ENCODE data around the gene DHX38. TPM values are rescaled to one million over a fixed set of nuclear protein-coding genes. Genes with fewer than 3 reads are reported as not detected.
A peak's percentile ranks its signal among the peaks of the same experiment; 100 is the strongest.

The DHX38 gene
- total RNA-seq, 2 donors from 2014 or later, result 81.2 to 119 TPM

DNA sequence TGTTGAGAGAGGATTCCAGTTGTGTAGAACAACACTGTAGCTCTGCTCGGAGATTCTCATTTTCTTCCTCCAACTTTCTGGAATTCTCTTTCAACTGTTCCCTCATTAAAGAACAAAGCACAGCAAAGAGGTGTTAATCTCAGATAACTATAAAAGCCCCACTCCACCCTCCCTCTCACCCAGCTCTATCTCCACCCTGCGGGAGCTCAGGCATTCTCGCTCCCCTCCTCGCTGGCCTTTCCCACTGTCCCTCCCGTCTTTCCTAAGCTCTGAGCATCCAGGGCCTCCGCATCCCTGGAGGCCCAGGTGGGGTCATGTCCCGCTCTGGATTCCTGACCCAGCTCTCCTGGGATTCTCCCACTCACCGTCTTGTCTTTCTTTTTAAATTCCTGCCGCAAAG, 35.1 kb downstream of the DHX38 start:
- Mint-ChIP-seq H3K36me3 (no peaks in the 10 kb centered on the region), H3K9me3 (no peaks in the 10 kb centered on the region), H3K27ac (no peak overlapping the region)
- ATAC-seq (no peak), DNase-seq (ENCODE audit: low spot score in 2 of 2) (no peak)

GRCh38 chr16:72129976-72130656, 36.5 kb downstream of the DHX38 start:
- Mint-ChIP-seq H3K36me3 (no peaks in the 10 kb centered on the region), H3K27ac (no peak overlapping the region), H3K9me3 (no peaks in the 10 kb centered on the region)
- DNase-seq (ENCODE audit: low spot score in 2 of 2), result no peak
- no peak for ATAC-seq

GRCh38 chr16:72131036-72131435, 37.4 kb downstream of the DHX38 start:
- H3K27ac Mint-ChIP-seq, result no peak overlapping the region
- no peaks in the 10 kb centered on the region for H3K9me3 Mint-ChIP-seq
- ATAC-seq, result no peak
- H3K36me3 Mint-ChIP-seq, result no peaks in the 10 kb centered on the region
- DNase-seq (ENCODE audit: low spot score in 2 of 2), result no peak

DNA sequence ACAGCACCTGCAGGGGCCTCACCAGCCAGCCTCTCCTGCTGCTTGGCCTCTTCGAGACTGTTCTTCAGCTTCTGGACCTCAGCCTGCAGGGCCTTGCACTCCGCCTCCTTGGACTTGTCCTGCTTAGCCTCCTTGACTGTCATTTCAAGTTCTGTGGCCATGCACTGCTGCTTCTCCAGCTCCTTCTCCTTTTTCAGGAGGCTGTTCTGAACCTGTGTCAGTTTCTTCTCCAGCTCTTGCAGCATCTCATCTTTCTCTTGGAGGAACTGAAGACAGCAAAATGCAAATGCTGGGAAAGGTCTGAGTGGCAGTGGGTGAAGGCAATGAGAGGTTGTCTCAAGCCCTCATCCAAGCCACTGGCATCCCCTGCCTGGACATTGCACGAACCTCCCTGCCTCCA, 39.1 kb downstream of the DHX38 start:
- H3K9me3 Mint-ChIP-seq, result no peaks in the 10 kb centered on the region
- H3K36me3 Mint-ChIP-seq, result no peaks in the 10 kb centered on the region
- DNase-seq (ENCODE audit: low spot score in 2 of 2) (no peak), ATAC-seq (no peak)
- no peak overlapping the region for H3K27ac Mint-ChIP-seq

GRCh38 chr16:72134507-72134906, 40.9 kb downstream of the DHX38 start:
- Mint-ChIP-seq H3K9me3 (no peaks in the 10 kb centered on the region), H3K36me3 (no peaks in the 10 kb centered on the region), H3K27ac (peak overlapping the region in 1 of 2 donors; percentile 5)
- no peak for ATAC-seq
- DNase-seq (ENCODE audit: low spot score in 2 of 2), result no peak

GRCh38 chr16:72137380-72138063, 43.9 kb downstream of the DHX38 start:
- no peak for ATAC-seq
- no peaks in the 10 kb centered on the region for H3K9me3 Mint-ChIP-seq
- no peaks in the 10 kb centered on the region for H3K36me3 Mint-ChIP-seq
- peak overlapping the region in 1 of 2 donors; percentile 33 for H3K27ac Mint-ChIP-seq
- no peak for DNase-seq (ENCODE audit: low spot score in 2 of 2)

- H3K9me3 Mint-ChIP-seq, result no peaks in the 10 kb centered on the region
- H3K36me3 Mint-ChIP-seq, result no peaks in the 10 kb centered on the region
- no peak for DNase-seq (ENCODE audit: low spot score in 2 of 2)
- no peak for ATAC-seq
- H3K27ac Mint-ChIP-seq, result no peak overlapping the region
These were observed 44.5 kb downstream of the DHX38 start for GRCh38 chr16:72138064-72138572.

DNA sequence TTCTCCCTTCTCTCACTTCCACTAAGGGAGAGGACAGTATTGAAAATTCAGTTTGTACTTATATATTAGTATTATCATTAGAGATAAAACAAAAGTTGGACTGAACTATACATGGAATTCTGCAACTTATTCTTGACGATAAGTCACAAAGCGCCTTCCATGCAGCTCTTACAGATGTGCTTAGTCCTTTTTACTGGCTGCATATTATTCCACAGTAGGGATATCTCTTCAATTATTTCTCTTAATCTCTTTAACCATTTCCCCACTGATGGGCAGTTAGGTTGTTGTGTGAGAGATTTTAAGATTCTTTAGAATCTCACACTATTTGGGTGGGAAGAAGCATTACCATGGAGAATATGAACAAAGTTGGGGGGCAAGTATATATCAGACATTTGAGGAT, 46.3 kb downstream of the DHX38 start:
- H3K27ac Mint-ChIP-seq, result no peak overlapping the region
- DNase-seq (ENCODE audit: low spot score in 2 of 2), result no peak
- ATAC-seq, result no peak
- no peaks in the 10 kb centered on the region for H3K9me3 Mint-ChIP-seq
- no peaks in the 10 kb centered on the region for H3K36me3 Mint-ChIP-seq

DNA sequence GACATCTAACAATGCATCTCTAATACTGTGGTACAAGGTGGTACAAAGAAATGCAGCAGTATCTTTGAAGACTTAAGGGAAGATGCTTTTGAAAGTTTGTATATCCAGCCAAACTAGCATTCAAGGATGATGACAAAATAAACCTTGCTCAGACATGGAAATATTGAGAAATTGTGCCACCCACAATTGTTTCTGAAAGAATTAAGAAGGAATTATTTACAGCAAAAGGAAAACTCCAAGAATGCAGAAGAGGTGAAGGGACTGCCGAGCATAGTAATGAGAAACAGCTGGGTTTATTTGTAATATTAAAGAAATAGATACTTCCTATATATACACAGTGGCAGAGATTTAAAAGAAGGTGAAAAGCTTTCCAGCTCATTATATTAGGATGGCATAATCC, 48.8 kb downstream of the DHX38 start:
- no peak for ATAC-seq
- no peaks in the 10 kb centered on the region for H3K36me3 Mint-ChIP-seq
- no peak overlapping the region for H3K27ac Mint-ChIP-seq
- no peaks in the 10 kb centered on the region for H3K9me3 Mint-ChIP-seq
- no peak for DNase-seq (ENCODE audit: low spot score in 2 of 2)

DNA sequence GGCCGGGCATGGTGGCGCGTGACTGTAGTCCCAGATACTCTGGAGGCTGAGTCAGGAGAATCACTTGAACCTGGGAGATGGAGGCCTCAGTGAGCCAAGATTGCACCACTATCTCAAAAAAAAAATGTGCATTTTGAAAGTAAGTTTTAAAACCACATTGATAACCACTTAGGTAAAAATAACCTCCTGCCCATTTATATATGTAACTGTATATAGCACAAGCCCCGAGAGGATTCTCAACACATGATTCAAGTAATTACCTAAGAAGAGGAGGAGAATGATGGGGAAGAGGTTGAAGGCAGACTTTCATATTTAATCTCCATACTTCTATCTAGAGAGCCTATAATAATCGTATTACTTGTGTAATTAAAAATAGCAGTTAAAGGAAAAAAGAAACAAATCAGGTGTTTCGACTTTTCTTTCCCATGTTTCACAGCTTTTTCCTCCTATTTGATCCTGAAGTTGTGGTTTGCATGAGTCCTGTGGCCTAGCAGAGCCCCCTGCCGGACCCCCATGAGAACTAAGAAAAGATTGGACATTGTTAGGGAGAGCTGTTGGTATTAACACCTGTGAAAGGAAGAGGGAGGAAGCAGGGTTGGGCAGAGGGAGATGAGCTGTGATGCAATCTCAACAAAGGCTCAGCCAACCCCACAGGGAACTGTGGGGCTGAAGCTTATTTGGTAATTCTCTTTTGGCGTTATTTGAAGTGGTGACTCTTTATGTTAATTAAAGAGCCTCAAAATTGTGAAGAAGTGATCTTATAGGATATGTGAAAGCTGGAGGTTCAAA, 56.2 kb downstream of the DHX38 start:
- no peak for ATAC-seq
- H3K36me3 Mint-ChIP-seq, result no peaks in the 10 kb centered on the region

GRCh38 chr16:72159386-72159785, 65.7 kb downstream of the DHX38 start:
- no peak for DNase-seq (ENCODE audit: low spot score in 2 of 2)
- Mint-ChIP-seq H3K27ac (no peak overlapping the region), H3K36me3 (no peaks in the 10 kb centered on the region), H3K9me3 (no peaks in the 10 kb centered on the region)
- no peak for ATAC-seq

More for the DNA sequence above, 56.2 kb downstream of the DHX38 start:
- no peaks in the 10 kb centered on the region for H3K9me3 Mint-ChIP-seq
- no peak overlapping the region for H3K27ac Mint-ChIP-seq
- DNase-seq (ENCODE audit: low spot score in 2 of 2), result no peak

DNA sequence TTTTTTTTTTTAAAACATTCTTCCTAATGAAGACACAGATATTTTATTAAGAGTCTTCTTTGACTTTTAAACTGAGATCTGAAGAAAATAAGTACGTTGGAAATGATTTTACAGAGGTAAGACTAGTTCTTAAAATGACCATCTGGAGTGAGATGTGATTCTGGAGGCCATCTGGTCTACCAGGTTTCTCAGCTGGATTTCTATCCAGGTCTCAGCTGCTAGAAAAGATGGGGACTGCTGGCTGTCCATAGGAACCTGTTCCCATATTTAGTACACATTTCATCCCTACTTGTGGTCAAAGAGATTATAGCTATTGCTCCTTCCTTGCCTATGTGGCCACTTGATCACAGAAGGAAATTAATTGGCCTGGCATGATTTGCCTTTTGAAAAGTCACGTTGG, 66.2 kb downstream of the DHX38 start:
- ATAC-seq (no peak), DNase-seq (ENCODE audit: low spot score in 2 of 2) (no peak)
- Mint-ChIP-seq H3K9me3 (no peaks in the 10 kb centered on the region), H3K27ac (no peak overlapping the region), H3K36me3 (no peaks in the 10 kb centered on the region)

DNA sequence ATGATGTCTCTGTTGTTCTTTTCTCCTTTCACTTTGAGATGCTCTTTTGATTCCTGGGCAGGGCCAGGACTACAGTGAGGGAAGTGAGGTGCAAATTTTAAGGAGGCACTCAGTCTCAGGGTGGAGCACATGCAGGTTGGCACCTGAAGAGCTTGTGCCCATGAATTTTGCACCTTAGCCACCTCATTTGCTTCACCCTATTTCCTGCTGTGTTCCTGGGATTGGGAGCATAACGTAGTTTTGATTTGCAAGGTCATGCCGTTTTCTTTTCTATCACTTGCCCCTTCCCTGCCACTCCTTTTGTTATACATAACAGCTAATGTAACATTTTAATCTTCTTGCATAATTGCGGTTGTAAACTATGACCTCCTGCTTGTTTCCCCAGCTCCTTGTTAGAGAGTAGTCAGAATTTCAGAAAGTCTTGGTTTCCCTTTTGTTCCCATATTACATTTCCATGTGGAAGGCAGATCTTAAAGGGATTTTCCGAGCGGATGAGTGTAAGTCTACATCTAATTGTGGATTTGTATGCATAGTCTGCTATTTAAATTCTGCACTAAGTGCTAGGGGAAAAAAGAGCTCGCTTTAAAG, 68.6 kb downstream of the DHX38 start:
- no peaks in the 10 kb centered on the region for H3K36me3 Mint-ChIP-seq

More for the DNA sequence above, 68.6 kb downstream of the DHX38 start:
- ATAC-seq (no peak), DNase-seq (ENCODE audit: low spot score in 2 of 2) (no peak)
- H3K9me3 Mint-ChIP-seq, result no peaks in the 10 kb centered on the region
- H3K27ac Mint-ChIP-seq, result no peak overlapping the region

Other genes starting within 250 kb of the DHX38 start
- 10 to 100 TPM; 17.0 to 33.0 TPM for gene ATXN1L, start 247.9 kb upstream of the DHX38 start, total RNA-seq
- 1 to 10 TPM; 6.6 to 7.3 TPM for gene ZNF821, start 209.7 kb upstream of the DHX38 start, total RNA-seq
- 100 to 1,000 TPM; 166 to 256 TPM for gene IST1, start 198.3 kb upstream of the DHX38 start, total RNA-seq
- gene PKD1L3, start 93.4 kb upstream of the DHX38 start, total RNA-seq, result under 1 TPM; 0.07 to 0.10 TPM
- gene DHODH, start 85.1 kb upstream of the DHX38 start, total RNA-seq, result 10 to 100 TPM; 16.8 to 18.7 TPM
- gene HP, start 39.3 kb upstream of the DHX38 start, total RNA-seq, result not detected
- gene HPR, start 30.6 kb upstream of the DHX38 start, total RNA-seq, result not detected
- 10 to 100 TPM; 18.0 to 25.5 TPM for gene TXNL4B, start 227 bp upstream of the DHX38 start, total RNA-seq
- gene PMFBP1, start 78.3 kb downstream of the DHX38 start, total RNA-seq, result 1 to 10 TPM in 1 of 2 donors, under 1 TPM in 1; 0.16 to 3.1 TPM